Heart left ventricle (tissue), 16 donors: Measurements from ENCODE around the gene NINL. TPM values are rescaled to one million over a fixed set of nuclear protein-coding genes. Genes with fewer than 3 reads are reported as not detected.

Experiments
- ATAC-seq, 4 donors: fragments of 200-7000 bp; cut with Tn5 transposase; one replicate each; pipeline ENCODE4 v1.9.1; 2020 to 2022; ENCODE audit warnings: moderate library complexity in 4 of 4, mild to moderate bottlenecking in 3 of 4, moderate number of reproducible peaks in 1 of 4
- DNase-seq, 5 donors: peaks; one replicate each; pipeline ENCODE4 v3.0.0-alpha.2; 2020
- H3K27ac ChIP-seq, 12 donors: fragments of 200-600 bp; sonication (generic) in 4 of 12; one replicate each; pipeline versions ENCODE4 v1.5.0 to v1.8.0; 2016 to 2022; ENCODE audit warnings: mild to moderate bottlenecking in 2 of 12
- H3K27me3 ChIP-seq, 9 donors: fragments of 200-600 bp; sonication (generic) in 2 of 9; one replicate each; pipeline versions ENCODE4 v1.5.1 to v1.8.0; 2016 to 2022; ENCODE audit warnings: mild to moderate bottlenecking in 3 of 9
- H3K36me3 ChIP-seq, 9 donors: fragments of 200-600 bp; sonication (generic) in 2 of 9; one replicate each; pipeline versions ENCODE4 v1.5.0 to v1.8.0; 2018 to 2022; ENCODE audit warnings: mild to moderate bottlenecking in 2 of 9
- H3K4me1 ChIP-seq, 12 donors: fragments of 200-600 bp; sonication (generic) in 4 of 12; one replicate each; pipeline versions ENCODE4 v1.5.0 to v1.8.0; 2016 to 2022; ENCODE audit warnings: mild to moderate bottlenecking in 3 of 12
- H3K4me3 ChIP-seq, 12 donors: fragments of 200-600 bp; sonication (generic) in 4 of 12; one replicate each; pipeline versions ENCODE4 v1.5.0 to v1.8.0; 2017 to 2022; ENCODE audit warnings: mild to moderate bottlenecking in 9 of 12, moderate library complexity in 4 of 12
- H3K9me3 ChIP-seq, 12 donors: fragments of 200-600 bp; sonication (generic) in 4 of 12; one replicate each; pipeline versions ENCODE4 v1.5.0 to v1.8.0; 2016 to 2022; ENCODE audit warnings: mild to moderate bottlenecking in 1 of 12
- POLR2A ChIP-seq, 2 donors: fragments of 450-650 bp; IDR thresholded peaks; one replicate each; pipeline ENCODE4 v1.6.1; 2017; ENCODE audit warnings: antibody characterized with exemption in 2 of 2, mild to moderate bottlenecking in 2 of 2, moderate library complexity in 2 of 2
- WGBS, 4 donors: extraction: QIAGEN DNeasy Blood & Tissue Kit in 2 of 4; methylation state at CpG; one replicate each; pipeline versions ENCODE4 v1.1.5 to v1.1.7; 2013 to 2018; 5-methylcytosine and 5-hydroxymethylcytosine counted together
- intact Hi-C, 10 donors: fragments of 100-400 bp; cut with DNase I; formaldehyde crosslinking; loops; one replicate each; pipeline versions ENCODE4 v1.11.1 to v1.14.2; 2022
- polyA plus RNA-seq, 2 donors: library from polyadenylated mRNA; stranded (reverse); fragments of 200-250 nt; gene quantifications; one replicate each; pipeline ENCODE4 v1.2.3, GENCODE V29; 2013
- total RNA-seq, 9 donors: library from RNA; depleted of rRNA in 2 of 9; stranded (reverse); fragments of >200 nt in 2 of 9; fragmentation: NEBNext Ultra II Directional in 3 of 9; extraction: Animal tissue kit (Norgen Biotek cat#: 25700) in 3 of 9; gene quantifications; one replicate each; pipeline versions ENCODE4 v1.1.0 to v1.2.4, GENCODE V29; 2016 to 2023
- TF ChIP-seq, protein P1 (sequence below), 12 donors: fragments of 200-600 bp; sonication (generic) in 4 of 12; IDR thresholded peaks; one replicate each; pipeline versions ENCODE4 v1.5.0 to v1.8.0; 2018 to 2022; ENCODE audit warnings: antibody characterized with exemption in 12 of 12, mild to moderate bottlenecking in 5 of 12
- donor health status: ischemic (EF 13 %, LVEDD 7.1; RV severe dilation, severe dysfunction).
- donor health status: healthy with polysubstance abuse.
- donor health status: DM: no; HTN: yes; CAD: no.
- donor health status: DM: no; HTN: no; CAD: no.
- donor health status: ischemic (EF 25% LVEDD 6.9; RV normal size, moderate dysfunction).
- donor health status: ischemic (EF 25% LVEDD 5.7; RV mildly dilated, moderate dysfunction).
- donor health status: healthy.
- donor health status: DM: yes; HTN: yes; CAD: no.
- donor health status: ischemic (EF 35%, LVEDD 5.7; RV mildly dilated, moderate dysfunction).
- donor health status: nonischemic (EF 11% LVEDD 7.7; RV severe dilation, severe dysfunction).
- donor health status: DM: yes; HTN: yes; CAD: no.
- donor health status: PGD.
- donor health status: ischemic (EF 29% LVEDD 5.4; RV normal size, mild dysfunction).
- donor health status: nonischemic (EF 23%, LVEDD 6.1; RV moderate dilation, normal function).

The NINL gene
- total and polyA plus RNA-seq, 11 donors, result 0.78 to 7.1 (median 2.9) TPM

DNA sequence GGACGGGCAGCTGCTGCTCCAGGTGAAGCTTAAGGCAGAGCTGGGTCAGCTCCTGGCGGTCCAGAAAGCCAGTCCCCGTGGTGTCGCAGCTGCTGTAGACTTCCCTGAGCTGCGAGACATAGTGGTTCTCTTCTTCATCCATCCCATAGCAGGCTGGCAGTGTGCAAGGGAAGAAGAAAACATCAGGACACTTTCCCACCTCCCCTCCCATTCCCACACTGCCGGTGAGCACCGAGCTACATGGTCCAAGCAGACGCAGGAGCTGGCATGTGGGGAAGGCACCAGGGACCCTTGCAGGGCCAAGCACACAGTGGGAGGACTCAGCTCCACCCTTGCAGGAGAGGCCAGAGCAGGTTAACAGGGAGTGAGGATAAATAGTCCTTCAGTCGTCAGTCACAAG is 58.9 kb downstream of the NINL start:
- no peak overlapping the region for H3K27ac ChIP-seq
- no peaks in the 10 kb centered on the region for H3K9me3 ChIP-seq
- H3K36me3 ChIP-seq, result peaks cover 0 to 27% (median 0%) of the 10 kb centered on the region in 9 donors
- no peaks in the 10 kb centered on the region for H3K4me1 ChIP-seq
- ATAC-seq (no peak), DNase-seq (no peak)
- no peak overlapping the region for H3K4me3 ChIP-seq
- TF ChIP-seq, protein P1, sequence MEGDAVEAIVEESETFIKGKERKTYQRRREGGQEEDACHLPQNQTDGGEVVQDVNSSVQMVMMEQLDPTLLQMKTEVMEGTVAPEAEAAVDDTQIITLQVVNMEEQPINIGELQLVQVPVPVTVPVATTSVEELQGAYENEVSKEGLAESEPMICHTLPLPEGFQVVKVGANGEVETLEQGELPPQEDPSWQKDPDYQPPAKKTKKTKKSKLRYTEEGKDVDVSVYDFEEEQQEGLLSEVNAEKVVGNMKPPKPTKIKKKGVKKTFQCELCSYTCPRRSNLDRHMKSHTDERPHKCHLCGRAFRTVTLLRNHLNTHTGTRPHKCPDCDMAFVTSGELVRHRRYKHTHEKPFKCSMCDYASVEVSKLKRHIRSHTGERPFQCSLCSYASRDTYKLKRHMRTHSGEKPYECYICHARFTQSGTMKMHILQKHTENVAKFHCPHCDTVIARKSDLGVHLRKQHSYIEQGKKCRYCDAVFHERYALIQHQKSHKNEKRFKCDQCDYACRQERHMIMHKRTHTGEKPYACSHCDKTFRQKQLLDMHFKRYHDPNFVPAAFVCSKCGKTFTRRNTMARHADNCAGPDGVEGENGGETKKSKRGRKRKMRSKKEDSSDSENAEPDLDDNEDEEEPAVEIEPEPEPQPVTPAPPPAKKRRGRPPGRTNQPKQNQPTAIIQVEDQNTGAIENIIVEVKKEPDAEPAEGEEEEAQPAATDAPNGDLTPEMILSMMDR (IDR thresholded peaks at IDR 0.05), result no peak
- no peak for TF ChIP-seq POLR2A (IDR thresholded peaks at IDR 0.05)
- intact Hi-C loops, result loop anchor here in 2 of 10 donors (10.0 kb wide), 1 partner anchor 62 kb away; no protein-coding TSS in a partner anchor
- 91 to 98% (median 95%) methylated on average over 9 of the region's 9 CpGs for WGBS, 4 donors
- H3K27me3 ChIP-seq, result no peaks in the 10 kb centered on the region

DNA sequence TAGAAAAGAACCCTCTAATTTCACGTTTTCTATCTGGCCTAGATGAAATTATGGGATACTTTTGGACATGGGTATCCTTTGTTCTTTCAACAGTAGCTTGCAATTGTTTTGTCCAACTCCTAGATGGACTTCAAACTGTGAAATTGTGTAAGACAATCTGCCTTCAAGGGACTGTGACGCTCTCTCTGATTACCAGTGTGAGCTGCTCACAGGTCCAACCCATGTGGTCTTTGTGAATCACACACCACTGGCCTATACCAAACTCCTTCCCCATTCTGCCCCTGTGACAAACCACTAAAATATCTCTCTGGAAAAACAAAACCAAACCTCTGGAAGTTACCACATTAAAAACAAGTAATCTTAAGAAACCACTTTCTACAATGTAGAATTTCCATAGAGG is 59.5 kb downstream of the NINL start:
- intact Hi-C loops, result loop anchor here in 2 of 10 donors (10.0 kb wide), 1 partner anchor 61 kb away; no protein-coding TSS in a partner anchor
- ATAC-seq, result peak in 1 of 4 donors; percentile 52
- no peak for TF ChIP-seq POLR2A (IDR thresholded peaks at IDR 0.05)
- TF ChIP-seq, protein P1 (IDR thresholded peaks at IDR 0.05), result no peak

DNA sequence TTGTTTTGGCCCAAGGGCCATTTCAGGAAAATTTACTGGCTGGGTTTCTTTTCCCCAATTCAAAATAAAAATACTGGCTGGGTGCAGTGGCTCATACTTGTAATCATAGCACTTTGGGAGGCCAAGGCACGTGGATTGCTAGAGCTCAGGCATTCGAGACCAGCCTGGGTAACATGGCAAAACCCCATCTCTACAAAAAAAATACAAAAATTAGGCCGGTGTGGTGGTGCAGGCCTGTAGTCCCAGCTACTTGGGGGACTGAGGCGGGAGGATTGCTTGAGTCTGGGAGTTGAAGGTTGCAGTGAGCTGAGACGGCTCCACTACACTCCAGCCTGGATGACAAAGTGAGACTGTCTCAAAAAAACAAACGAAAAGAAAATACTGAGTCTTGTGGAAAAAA is 60.0 kb downstream of the NINL start:
- Histone ChIP-seq H3K4me3 (no peak overlapping the region), H3K9me3 (no peaks in the 10 kb centered on the region), H3K4me1 (no peaks in the 10 kb centered on the region), H3K27me3 (no peaks in the 10 kb centered on the region), H3K36me3 (peaks cover 0 to 27% (median 0%) of the 10 kb centered on the region in 9 donors), H3K27ac (no peak overlapping the region)
- intact Hi-C loops, result loop anchor here in 2 of 10 donors (10.0 kb wide), 1 partner anchor 60 kb away; no protein-coding TSS in a partner anchor
- 89 to 94% (median 92%) methylated on average over 6 of the region's 6 CpGs for WGBS, 4 donors
- TF ChIP-seq, protein P1 (IDR thresholded peaks at IDR 0.05), result no peak
- TF ChIP-seq POLR2A (IDR thresholded peaks at IDR 0.05), result no peak
- ATAC-seq, result no peak
- no peak for DNase-seq

More for the DNA sequence above, 59.5 kb downstream of the NINL start:
- Histone ChIP-seq H3K4me3 (no peak overlapping the region), H3K27ac (no peak overlapping the region), H3K36me3 (peaks cover 0 to 27% (median 0%) of the 10 kb centered on the region in 9 donors), H3K27me3 (no peaks in the 10 kb centered on the region), H3K9me3 (no peaks in the 10 kb centered on the region), H3K4me1 (no peaks in the 10 kb centered on the region)
- DNase-seq, result no peak
- WGBS, 4 donors, result 80 to 89% (median 85%) methylated on average over 2 of the region's 2 CpGs

DNA sequence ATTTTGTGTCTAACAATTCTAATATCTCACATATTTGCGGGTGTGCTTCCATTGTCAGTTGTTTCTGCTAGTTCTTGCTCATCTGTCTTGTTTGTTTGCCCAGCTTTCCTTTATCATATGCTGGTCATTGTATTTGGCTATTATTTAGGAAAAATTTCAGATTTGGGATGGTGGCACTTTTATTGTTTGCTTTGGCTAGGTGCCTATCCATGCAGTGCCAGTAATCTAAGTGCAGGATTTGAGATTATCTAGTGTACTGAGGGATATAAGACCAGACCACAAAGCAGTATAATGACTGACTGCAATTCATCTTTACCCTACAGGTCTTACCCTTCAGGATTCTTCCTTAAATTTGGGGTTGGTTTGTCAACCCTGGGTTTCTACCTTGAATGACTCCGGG is 63.9 kb downstream of the NINL start:
- Histone ChIP-seq H3K27me3 (no peaks in the 10 kb centered on the region), H3K36me3 (peaks cover 0 to 33% (median 0%) of the 10 kb centered on the region in 9 donors), H3K27ac (no peak overlapping the region), H3K4me3 (no peak overlapping the region), H3K4me1 (no peaks in the 10 kb centered on the region), H3K9me3 (no peaks in the 10 kb centered on the region)
- ATAC-seq (no peak), DNase-seq (no peak)
- intact Hi-C loops, result loop anchor here in 2 of 10 donors (10.0 kb wide), 1 partner anchor 57 kb away; no protein-coding TSS in a partner anchor
- WGBS, 4 donors, result 96 to 97% (median 96%) methylated on average over 2 of the region's 2 CpGs
- TF ChIP-seq, protein P1 (IDR thresholded peaks at IDR 0.05), result no peak
- TF ChIP-seq POLR2A (IDR thresholded peaks at IDR 0.05), result no peak
